ENCODE data around the gene MMP7.

MMP7 gene

DNA sequence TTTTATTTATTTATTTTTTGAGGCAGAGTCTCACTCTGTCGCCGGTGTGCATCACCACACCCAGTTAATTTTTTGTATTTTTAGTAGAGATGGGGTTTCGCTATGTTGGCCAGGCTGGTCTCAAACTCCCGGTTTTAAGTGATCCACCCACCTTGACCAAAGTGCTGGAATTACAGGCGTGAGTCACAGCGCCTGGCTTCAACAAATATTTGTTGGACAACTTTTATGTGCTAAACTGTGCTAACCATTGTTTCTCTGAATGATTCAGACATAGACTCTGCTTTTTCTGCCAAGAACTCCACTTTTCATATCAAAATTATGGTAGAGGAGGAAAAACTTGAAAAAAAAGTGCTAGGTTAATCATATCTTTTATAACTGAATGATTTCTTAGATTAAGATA, 36.3 kb downstream of the MMP7 start:
- DNase-seq (ENCODE audit: low spot score), result no peak

DNA sequence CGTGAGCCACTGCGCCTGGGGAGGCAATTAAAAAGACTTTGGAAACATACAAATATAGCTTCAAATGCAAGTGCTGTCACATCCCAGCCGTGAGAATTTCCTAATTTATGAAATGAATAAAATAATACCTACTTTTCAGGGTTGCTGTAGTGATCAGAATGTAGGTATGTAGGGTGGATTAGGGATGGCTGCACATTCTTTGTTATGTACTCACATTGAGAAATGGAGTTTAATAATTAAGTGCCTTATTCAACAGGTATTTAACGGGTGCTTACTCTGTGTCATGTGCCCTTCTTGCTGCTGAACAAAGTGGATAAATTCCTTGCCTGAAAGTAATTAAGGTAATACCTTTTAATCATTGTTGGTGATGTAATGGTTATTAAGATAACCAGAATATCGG, 37.0 kb downstream of the MMP7 start:
- no peak for DNase-seq (ENCODE audit: low spot score)

DNA sequence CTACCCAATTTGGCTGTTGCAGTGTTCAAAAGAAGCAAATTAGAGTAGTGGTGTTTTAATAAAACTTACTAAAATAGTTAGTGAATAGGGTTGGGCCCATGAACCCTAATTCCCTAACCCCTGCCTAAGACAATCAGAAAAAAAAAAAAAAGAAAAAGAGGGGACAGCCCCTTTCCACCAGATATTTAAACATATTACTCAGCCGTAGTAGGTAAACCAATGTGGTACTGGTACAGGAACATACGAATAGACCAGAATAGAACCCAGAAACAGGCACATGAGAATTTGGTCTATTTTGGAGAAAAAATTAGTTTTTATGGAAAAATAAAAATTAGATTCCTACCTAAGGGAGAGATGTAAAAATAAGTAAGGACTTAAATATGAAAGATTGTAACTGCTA, 38.6 kb downstream of the MMP7 start:
- DNase-seq (ENCODE audit: low spot score), result no peak

DNA sequence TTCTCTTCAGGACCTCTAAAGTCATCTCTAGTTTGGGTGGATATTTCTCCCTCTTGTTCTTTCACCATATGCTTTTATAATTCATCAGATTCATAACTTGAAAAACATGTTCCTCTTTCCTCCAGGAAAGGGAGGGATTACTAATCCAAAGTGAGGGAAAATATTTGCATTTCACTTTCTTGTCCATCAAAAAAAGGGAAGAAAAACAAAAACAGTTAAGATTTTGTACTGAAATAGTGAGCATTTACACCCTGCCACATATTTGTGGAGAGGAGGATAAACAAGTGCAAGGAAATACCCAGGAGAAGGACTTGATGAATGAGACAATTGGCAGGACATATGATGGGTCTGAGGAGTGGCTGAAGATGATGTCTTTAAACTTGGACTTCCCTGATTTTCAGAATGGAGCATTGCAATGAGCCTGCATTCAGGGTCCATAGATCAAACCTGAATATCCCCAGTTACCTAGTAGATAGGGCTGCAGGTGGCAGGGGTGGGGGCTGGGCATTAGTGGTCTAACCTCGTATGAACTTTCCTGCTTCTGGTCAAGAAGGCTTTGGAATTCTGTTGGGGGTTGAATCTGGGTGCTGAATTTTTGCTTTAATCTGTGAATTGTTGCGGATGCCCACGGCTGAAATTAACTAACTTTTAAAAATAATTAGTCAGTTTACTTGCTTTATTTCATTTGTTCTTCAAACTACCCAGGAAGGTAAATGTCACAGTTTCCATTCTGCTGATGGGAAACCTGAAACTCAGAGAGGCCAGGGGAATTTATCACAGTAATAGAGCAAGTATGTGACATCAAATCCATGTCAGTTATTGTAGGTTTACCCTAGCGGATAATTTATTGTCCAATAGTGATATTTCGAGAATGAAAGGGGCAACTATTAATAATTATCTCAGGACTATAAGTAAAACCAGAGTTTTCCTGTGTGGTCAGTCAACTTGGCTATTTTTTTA, 41.1 kb downstream of the MMP7 start:
- DNase-seq (ENCODE audit: low spot score), result no peak

DNA sequence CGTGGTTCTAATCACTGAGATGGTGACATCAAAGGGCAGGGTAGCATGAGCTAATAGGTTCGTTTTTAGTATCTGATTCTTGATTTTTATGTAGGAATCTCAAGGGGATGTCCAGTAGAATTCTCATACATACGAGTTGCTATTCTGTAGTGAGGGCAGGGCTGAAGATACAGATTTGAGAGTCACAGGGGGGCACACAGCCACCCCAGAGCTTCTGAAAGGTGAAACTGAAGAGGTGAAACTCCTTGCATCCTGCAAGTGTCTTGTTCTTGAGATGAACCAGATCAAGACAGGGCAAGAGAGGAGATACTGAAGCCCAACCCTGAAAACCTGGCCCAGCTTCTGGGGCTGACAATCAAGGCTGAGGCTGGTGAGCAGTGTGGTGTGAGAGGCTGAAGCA, 42.3 kb downstream of the MMP7 start:
- DNase-seq (ENCODE audit: low spot score), result no peak

DNA sequence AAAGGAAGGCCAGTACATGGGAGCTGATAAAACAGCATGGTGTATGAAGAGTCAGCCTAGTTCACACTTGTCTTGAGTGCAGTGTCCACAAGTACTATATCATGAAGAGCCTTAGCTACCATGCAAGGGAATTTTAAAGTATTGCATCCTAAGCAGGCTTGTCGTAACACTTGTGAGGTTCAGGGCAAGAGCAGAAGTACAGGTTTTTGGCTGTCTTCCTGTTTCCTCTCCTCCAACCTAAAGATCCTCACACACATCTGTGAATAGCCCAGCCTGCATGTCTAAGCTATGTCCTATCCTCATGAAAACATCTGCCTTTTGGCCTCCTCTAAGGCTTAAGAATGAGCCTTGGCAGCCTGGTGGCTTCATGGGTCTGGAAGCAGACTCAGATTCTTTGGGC, 43.3 kb downstream of the MMP7 start:
- no peak for DNase-seq (ENCODE audit: low spot score)

DNA sequence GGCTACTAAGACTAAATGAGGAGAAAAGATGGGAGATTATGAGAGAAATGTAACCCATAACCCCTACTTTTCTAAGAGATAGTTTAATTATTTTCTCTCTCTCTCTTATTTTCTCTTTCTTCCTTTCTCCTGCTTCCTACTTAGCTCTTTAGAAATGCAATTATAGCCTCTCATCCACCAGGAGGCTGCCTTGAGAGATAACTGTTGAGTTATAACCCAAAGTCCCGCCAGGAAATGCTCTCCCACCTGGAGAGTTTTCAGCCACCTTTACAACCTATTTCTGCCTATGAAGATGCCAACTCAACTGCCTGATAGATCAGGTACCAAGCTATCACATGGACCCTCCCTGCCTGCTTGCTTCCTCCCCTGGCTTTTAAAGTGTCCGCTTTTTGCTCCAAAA, 44.0 kb downstream of the MMP7 start:
- DNase-seq (ENCODE audit: low spot score), result no peak

DNA sequence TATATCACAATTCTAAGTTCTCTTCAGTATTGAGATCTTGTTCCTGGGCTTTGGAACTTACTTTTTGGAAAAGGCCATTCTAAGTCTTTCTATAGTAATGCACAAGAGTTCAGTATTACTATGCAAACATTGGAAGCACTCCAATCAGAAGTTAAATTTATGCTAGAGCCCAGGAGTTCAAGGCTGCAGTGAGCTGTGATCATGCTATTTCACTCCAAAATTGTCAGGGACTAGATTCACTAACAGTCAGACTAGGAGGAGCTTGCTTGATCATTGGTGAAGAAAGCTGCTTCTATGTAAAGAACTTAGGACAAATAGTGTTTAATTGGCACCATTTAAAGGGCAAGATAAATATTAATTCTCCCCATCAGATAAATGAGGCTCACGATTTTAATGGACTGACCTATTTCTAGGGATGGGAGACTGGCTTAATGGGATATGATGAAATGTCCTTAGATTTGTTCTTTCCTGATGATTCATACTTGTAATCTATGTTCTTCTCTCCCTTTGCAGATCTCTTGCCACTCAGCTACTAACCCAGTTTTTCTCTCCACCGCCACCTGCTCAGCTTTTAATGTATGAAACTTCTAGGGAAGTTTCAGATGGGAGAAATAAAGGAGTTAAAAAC, 45.3 kb downstream of the MMP7 start:
- DNase-seq (ENCODE audit: low spot score), result no peak

DNA sequence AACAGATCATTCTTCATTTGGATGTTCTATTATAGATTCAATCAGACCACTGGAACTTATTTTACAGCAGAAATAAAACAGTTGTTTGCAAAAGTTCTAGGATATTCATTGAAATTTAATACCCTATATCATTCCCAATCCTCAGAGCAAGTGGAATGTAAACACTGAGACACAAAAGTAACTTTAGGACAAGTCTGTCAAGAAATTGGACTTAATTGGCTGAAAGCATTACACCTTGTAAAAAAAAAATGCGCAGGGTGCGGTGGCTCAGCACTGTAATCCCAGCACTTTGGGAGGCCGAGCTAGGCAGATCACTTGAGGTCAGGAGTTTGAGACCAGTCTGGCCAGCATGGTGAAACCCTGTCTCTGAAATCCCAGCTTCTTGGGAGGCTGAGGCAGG, 48.1 kb downstream of the MMP7 start:
- no peak for DNase-seq (ENCODE audit: low spot score)

DNA sequence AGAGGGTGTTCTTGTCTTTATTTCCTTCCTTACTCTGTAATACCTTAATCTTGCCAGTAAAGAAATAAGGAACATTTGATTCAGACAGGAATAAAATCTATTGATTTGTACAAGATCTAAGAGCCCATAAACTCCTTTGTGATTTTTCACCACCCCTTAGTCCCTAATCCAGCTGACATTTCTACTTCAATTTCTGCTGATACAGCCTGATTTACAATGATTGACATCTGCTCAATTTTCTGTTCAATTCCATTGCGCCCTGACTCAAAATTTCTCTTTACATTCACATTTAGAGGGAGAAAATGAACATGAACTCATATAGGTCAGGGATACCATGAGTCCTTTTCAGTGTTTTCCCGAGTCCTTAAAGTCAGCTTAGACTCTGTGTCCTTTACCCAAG, 50.8 kb downstream of the MMP7 start:
- no peak for DNase-seq (ENCODE audit: low spot score)

DNA sequence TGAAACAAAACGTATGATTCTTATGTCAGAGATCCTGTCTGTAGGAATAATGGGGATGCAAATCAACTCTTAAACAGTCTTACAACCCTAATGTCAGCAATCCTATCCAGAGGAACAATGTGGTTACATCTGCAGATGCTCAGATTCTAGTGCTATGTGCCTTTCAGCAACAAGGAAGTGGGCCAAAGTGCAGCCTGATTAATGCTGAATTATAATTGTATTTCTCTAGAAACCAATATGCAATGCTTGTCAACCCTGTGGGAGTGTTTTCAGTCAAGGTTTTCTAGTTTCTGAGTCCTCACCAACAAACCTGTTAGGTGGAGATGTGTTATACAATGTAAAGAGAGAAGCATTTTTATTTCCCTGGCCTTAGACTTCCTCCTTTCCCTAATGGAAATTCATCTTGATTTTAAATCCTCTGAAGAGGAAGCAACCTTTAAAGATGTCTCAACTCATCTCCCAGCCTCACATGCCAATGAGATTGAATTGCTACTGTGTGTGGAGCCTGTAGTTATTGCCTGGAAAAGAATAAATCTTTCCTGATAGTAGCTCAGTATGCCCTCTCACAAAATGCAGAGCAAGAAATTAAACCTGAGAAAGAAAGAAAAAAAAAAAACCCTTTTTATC, 51.8 kb downstream of the MMP7 start:
- no peak for DNase-seq (ENCODE audit: low spot score)

DNA sequence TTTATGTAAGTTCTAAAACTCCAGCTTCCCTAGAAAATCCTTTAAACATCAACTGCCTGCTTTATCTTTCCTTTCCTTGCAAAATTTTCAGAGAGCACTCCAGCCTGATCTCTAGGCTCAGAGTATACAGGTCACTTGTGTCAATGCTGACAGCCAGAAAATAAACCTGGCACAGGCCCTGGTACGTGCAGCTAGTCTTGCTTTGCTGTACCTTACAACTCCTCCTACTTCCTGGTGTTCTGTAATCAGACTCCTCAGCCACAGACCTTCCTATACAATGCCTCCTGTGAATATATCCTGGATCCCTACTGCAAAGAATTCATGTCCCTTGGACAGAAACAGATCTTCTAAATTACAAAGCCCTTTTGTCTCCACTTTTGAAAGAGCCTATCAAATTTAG, 53.7 kb downstream of the MMP7 start:
- DNase-seq (ENCODE audit: low spot score), result peak; percentile 50

DNA sequence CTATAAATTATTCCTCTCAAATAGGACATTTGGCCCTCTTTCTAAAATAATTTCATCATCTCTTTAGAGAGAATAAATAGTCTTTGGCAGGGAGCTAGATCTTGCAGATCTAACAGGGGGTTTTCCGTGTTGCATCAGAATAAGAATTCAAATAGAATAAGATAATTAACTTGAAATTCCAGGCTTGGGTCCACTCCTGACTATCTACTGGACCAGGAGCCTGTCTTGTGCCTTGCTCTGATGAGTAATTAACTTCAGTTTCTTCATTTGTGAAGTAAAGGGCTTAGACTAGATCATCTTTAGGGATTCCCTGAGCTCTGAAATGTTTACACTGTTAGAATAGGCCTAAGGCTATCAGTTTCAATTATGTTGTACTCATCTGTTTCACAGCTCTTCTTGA, 54.5 kb downstream of the MMP7 start:
- peak; percentile 21 for DNase-seq (ENCODE audit: low spot score)

DNA sequence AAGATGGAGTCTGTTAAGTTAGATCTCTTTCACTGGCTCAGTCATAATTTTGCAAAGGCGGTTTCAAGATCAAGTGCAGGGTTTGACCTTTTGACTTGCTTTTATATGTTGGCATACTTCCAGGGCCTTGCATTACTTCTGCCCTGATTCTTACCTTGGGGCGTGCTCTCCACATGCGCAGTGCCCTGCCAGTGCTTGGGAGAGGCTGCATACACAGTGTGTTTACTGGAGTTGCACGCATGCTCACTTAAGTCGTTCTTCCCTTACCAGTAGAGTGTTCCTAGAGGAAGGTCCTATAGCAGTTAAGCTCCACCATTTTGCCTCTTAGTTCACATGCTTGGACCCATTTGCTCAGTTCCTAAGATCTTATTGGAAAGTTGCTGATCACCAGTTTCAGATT, 57.0 kb downstream of the MMP7 start:
- DNase-seq (ENCODE audit: low spot score), result no peak

DNA sequence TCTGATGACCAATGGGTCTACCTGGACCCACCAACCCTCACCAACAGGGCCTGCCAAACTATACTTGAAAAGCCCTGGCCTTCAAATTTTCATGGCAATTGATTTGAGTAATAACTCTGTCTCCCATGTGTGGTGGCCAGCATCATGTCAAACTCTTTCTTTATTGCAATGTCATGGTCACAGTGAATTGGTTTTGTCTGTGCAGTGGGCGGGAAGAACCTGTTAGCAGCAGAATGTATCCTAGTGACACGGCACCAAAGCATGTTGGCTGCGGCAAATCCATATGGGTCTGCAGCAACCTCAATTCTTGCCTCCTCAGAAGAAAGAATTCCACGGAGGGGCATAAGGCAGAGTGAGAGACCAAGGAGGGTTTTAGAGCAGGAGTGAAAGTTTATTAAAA, 58.4 kb downstream of the MMP7 start:
- DNase-seq (ENCODE audit: low spot score), result no peak

DNA sequence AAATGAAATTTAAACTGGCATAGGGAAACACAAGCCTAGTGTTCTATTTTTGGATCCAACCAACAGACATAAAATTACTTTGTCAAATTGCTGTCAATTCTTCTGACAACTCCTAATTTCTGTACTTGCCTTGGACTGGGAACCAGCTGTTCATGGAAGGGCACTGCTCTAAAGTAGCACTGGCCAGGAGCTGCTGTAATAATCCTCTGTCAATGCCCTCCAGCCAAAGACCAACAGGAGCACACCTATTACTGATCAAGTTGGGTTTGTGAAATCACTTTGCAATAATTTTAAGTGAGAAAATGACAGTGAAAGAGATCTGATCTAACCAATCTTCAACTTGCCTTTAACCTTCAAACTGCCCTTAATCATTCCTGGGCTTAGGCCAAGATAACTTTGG, 59.1 kb downstream of the MMP7 start:
- DNase-seq (ENCODE audit: low spot score), result no peak

Measured in NAMALWA (cell line).